A549 (cell line): ENCODE measurements around the gene TXNRD1.

Experiments used
- CTCF ChIP-seq: fragments of >200 bp; sonication (Bioruptor Twin); formaldehyde crosslinking; IDR thresholded peaks from 3 replicates; pipeline ENCODE4 v1.5.1; 2016
- EP300 ChIP-seq, 2 experiments: fragments of >200 bp; sonication (Bioruptor Twin); formaldehyde crosslinking; IDR thresholded peaks; 2 replicates in 1 of 2; 3 replicates in 1 of 2; pipeline ENCODE4 v1.6.1; 2016 to 2017
- POLR2A ChIP-seq: IDR thresholded peaks from 2 replicates; pipeline ENCODE4 v1.6.1; 2012; ENCODE audit warnings: mild to moderate bottlenecking, low read length
- REST ChIP-seq: fragments of 200-600 bp; sonication (generic); IDR thresholded peaks from 2 replicates; pipeline ENCODE4 v1.6.1; 2016; ENCODE audit warnings: antibody characterized with exemption, mild to moderate bottlenecking, moderate library complexity
- RFX5 ChIP-seq: fragments of 450-650 bp; IDR thresholded peaks from 2 replicates; pipeline ENCODE4 v1.7.1; 2014; ENCODE audit warnings: antibody characterized with exemption, mild to moderate bottlenecking, moderate library complexity

GRCh38 chr12:104197264-104197663 is 18.3 kb upstream of the TXNRD1 start:
- TF ChIP-seq CTCF (no peak), EP300 (IDR thresholded peaks at IDR 0.05) (no peak), RFX5 (no peak), POLR2A (no peak), REST (no peak)
